Neural crest cell (in vitro differentiated cells): ENCODE results near the gene MACROH2A1. TPM values are rescaled to one million over a fixed set of nuclear protein-coding genes. Genes with fewer than 3 reads are reported as not detected.

Experiments
- DNase-seq: peaks from one replicate; pipeline ENCODE4 v3.0.0; 2021; ENCODE audit warnings: low read depth, mixed read lengths, low spot score
- H3K27ac Mint-ChIP-seq: one replicate; pipeline ENCODE4 v1.8.0; 2021; ENCODE audit warnings: mild to moderate bottlenecking, mixed read lengths; ENCODE audit not compliant: unreplicated experiment
- H3K27me3 Mint-ChIP-seq: 2 replicates; pipeline ENCODE4 v1.8.0; 2021; ENCODE audit warnings: low read depth, mild to moderate bottlenecking, mixed read lengths
- H3K36me3 Mint-ChIP-seq: 2 replicates; pipeline ENCODE4 v1.8.0; 2021; ENCODE audit warnings: low read depth, mild to moderate bottlenecking, mixed read lengths
- H3K4me1 Mint-ChIP-seq: 2 replicates; pipeline ENCODE4 v1.8.0; 2021; ENCODE audit warnings: mixed read lengths
- H3K4me3 Mint-ChIP-seq: one replicate; pipeline ENCODE4 v1.8.0; 2021; ENCODE audit warnings: mild to moderate bottlenecking, mixed read lengths
- H3K9me3 Mint-ChIP-seq: 2 replicates; pipeline ENCODE4 v1.8.0; 2021; ENCODE audit warnings: mixed read lengths
- CTCF ChIP-seq: fragments of 200-600 bp; sonication (generic); conservative IDR thresholded peaks from 2 replicates; pipeline ENCODE4 v1.5.0; 2021; ENCODE audit warnings: antibody characterized with exemption, mild to moderate bottlenecking
- total RNA-seq: library from RNA; stranded (reverse); gene quantifications from 2 replicates; pipeline ENCODE4 v1.2.1, GENCODE V29; 2021

Gene MACROH2A1
- total RNA-seq, 1 donor from 2014 or later: 339 TPM

- Mint-ChIP-seq H3K27me3 (no peaks in the 10 kb centered on the region), H3K4me1 (peaks cover 8% of the 10 kb centered on the region), H3K36me3 (no peaks in the 10 kb centered on the region), H3K4me3 (no peak overlapping the region), H3K9me3 (no peaks in the 10 kb centered on the region), H3K27ac (no peak overlapping the region)
- DNase-seq: no peak
- TF ChIP-seq CTCF: no peak
Observed at GRCh38 chr5:135434591-135435466, 35.8 kb upstream of the MACROH2A1 start.

- no peak for TF ChIP-seq CTCF
- H3K27ac Mint-ChIP-seq: peak overlapping the region; percentile 29
- no peaks in the 10 kb centered on the region for H3K9me3 Mint-ChIP-seq
- H3K4me3 Mint-ChIP-seq: no peak overlapping the region
- H3K36me3 Mint-ChIP-seq: no peaks in the 10 kb centered on the region
- DNase-seq: no peak
- peaks cover 9% of the 10 kb centered on the region for H3K4me1 Mint-ChIP-seq
- H3K27me3 Mint-ChIP-seq: no peaks in the 10 kb centered on the region
Observed at GRCh38 chr5:135433681-135434426, 34.8 kb upstream of the MACROH2A1 start.

- H3K9me3 Mint-ChIP-seq: peaks cover 3% of the 10 kb centered on the region
Observed at GRCh38 chr5:135432113-135432512, 33.1 kb upstream of the MACROH2A1 start.

GRCh38 chr5:135430135-135430437, 31.1 kb upstream of the MACROH2A1 start:
- no peak for DNase-seq
- Mint-ChIP-seq H3K27me3 (peaks cover 3% of the 10 kb centered on the region), H3K4me3 (no peak overlapping the region), H3K4me1 (peaks cover 9% of the 10 kb centered on the region), H3K9me3 (peaks cover 3% of the 10 kb centered on the region), H3K36me3 (no peaks in the 10 kb centered on the region), H3K27ac (no peak overlapping the region)
- TF ChIP-seq CTCF: no peak

More at GRCh38 chr5:135432113-135432512, 33.1 kb upstream of the MACROH2A1 start:
- H3K27ac Mint-ChIP-seq: no peak overlapping the region
- H3K4me3 Mint-ChIP-seq: no peak overlapping the region
- no peaks in the 10 kb centered on the region for H3K36me3 Mint-ChIP-seq
- DNase-seq: no peak
- no peak for TF ChIP-seq CTCF
- H3K4me1 Mint-ChIP-seq: peaks cover 9% of the 10 kb centered on the region
- H3K27me3 Mint-ChIP-seq: no peaks in the 10 kb centered on the region

- Mint-ChIP-seq H3K27me3 (peaks cover 6% of the 10 kb centered on the region), H3K36me3 (no peaks in the 10 kb centered on the region), H3K9me3 (peaks cover 3% of the 10 kb centered on the region), H3K4me1 (peaks cover 9% of the 10 kb centered on the region), H3K4me3 (no peak overlapping the region), H3K27ac (no peak overlapping the region)
- no peak for TF ChIP-seq CTCF
- DNase-seq: no peak
Observed at GRCh38 chr5:135429301-135430134, 30.5 kb upstream of the MACROH2A1 start.
